ENCODE results near the gene CNNM2.
A peak's percentile ranks its signal among the peaks of the same experiment; 100 is the strongest.

CNNM2 gene

GRCh38 chr10:102984086-102984485 is 66.0 kb downstream of the CNNM2 start:
- no peak overlapping the region for H3K4me3 ChIP-seq (ENCODE audit: low read depth, low read length)
- DNase-seq (ENCODE audit: low read depth) = no peak
- no peak for TF ChIP-seq CTCF (IDR thresholded peaks at IDR 0.05; ENCODE audit: low read depth, low read length, missing control alignments)

- H3K4me3 ChIP-seq (ENCODE audit: low read depth, low read length) = no peak overlapping the region
- DNase-seq (ENCODE audit: low read depth) = no peak
- no peak for TF ChIP-seq CTCF (IDR thresholded peaks at IDR 0.05; ENCODE audit: low read depth, low read length, missing control alignments)
Observed at GRCh38 chr10:102985811-102986210, 67.7 kb downstream of the CNNM2 start.

GRCh38 chr10:102988404-102989314 is 70.6 kb downstream of the CNNM2 start:
- H3K4me3 ChIP-seq (ENCODE audit: low read depth, low read length) = no peak overlapping the region
- no peak for DNase-seq (ENCODE audit: low read depth)
- no peak for TF ChIP-seq CTCF (IDR thresholded peaks at IDR 0.05; ENCODE audit: low read depth, low read length, missing control alignments)

- no peak overlapping the region for H3K4me3 ChIP-seq (ENCODE audit: low read depth, low read length)
- DNase-seq (ENCODE audit: low read depth) = no peak
- TF ChIP-seq CTCF (IDR thresholded peaks at IDR 0.05; ENCODE audit: low read depth, low read length, missing control alignments) = no peak
Observed at GRCh38 chr10:102994531-102995295, 76.6 kb downstream of the CNNM2 start.

- no peak for TF ChIP-seq CTCF (IDR thresholded peaks at IDR 0.05; ENCODE audit: low read depth, low read length, missing control alignments)
- DNase-seq (ENCODE audit: low read depth) = no peak
Observed at GRCh38 chr10:102996876-102997275, 78.8 kb downstream of the CNNM2 start.

GRCh38 chr10:102997998-102998397 is 79.9 kb downstream of the CNNM2 start:
- TF ChIP-seq CTCF (IDR thresholded peaks at IDR 0.05; ENCODE audit: low read depth, low read length, missing control alignments) = no peak
- peak; percentile 29 for DNase-seq (ENCODE audit: low read depth)
- H3K4me3 ChIP-seq (ENCODE audit: low read depth, low read length) = no peak overlapping the region

More at GRCh38 chr10:102996876-102997275, 78.8 kb downstream of the CNNM2 start:
- no peak overlapping the region for H3K4me3 ChIP-seq (ENCODE audit: low read depth, low read length)

Measured in GM12864 (cell line).